A673 (cell line): ENCODE data around the gene AVPR2.

ENCODE experiments used
- EZH2 ChIP-seq: fragments of 200-600 bp; sonication (generic); IDR thresholded peaks from 2 replicates; pipeline ENCODE4 v1.6.1; 2017; ENCODE audit warnings: borderline replicate concordance, low read depth, mild to moderate bottlenecking, mixed read lengths, antibody characterized with exemption, low read length; ENCODE audit not compliant: poor library complexity, severe bottlenecking
- TF ChIP-seq, protein P1 (sequence below): fragments of 300-800, 200-600 bp; sonication (generic); conservative IDR thresholded peaks from 2 replicates; pipeline ENCODE4 v1.5.1; 2017; ENCODE audit warnings: low read depth, mild to moderate bottlenecking, antibody characterized with exemption, low read length, moderate library complexity, mixed read lengths

GRCh38 chrX:153909024-153909979 is 4.8 kb downstream of the AVPR2 start:
- TF ChIP-seq, protein P1, sequence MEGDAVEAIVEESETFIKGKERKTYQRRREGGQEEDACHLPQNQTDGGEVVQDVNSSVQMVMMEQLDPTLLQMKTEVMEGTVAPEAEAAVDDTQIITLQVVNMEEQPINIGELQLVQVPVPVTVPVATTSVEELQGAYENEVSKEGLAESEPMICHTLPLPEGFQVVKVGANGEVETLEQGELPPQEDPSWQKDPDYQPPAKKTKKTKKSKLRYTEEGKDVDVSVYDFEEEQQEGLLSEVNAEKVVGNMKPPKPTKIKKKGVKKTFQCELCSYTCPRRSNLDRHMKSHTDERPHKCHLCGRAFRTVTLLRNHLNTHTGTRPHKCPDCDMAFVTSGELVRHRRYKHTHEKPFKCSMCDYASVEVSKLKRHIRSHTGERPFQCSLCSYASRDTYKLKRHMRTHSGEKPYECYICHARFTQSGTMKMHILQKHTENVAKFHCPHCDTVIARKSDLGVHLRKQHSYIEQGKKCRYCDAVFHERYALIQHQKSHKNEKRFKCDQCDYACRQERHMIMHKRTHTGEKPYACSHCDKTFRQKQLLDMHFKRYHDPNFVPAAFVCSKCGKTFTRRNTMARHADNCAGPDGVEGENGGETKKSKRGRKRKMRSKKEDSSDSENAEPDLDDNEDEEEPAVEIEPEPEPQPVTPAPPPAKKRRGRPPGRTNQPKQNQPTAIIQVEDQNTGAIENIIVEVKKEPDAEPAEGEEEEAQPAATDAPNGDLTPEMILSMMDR: no peak
- TF ChIP-seq EZH2: no peak
